CD14-positive monocyte (primary cell): ENCODE data around the gene PTGR3. TPM values are rescaled to one million over a fixed set of nuclear protein-coding genes. Genes with fewer than 3 reads are reported as not detected.

Source experiments
- DNase-seq, 3 donors: peaks; one replicate each; pipeline ENCODE4 v3.0.0-alpha.2; 2011 to 2022
- H2AFZ ChIP-seq: 2 replicates; pipeline ENCODE4 v1.6.0; 2012; ENCODE audit warnings: mild to moderate bottlenecking, low read depth, low read length, inconsistent platforms; ENCODE audit not compliant: insufficient read depth, poor library complexity, severe bottlenecking
- H3K27ac ChIP-seq, 2 donors: 1 replicate in 1 of 2; 2 replicates in 1 of 2; pipeline ENCODE4 v1.5.1; 2012 to 2013; ENCODE audit warnings: low read length in 2 of 2, control low read depth in 1 of 2, inconsistent platforms in 1 of 2, low read depth in 1 of 2, mild to moderate bottlenecking in 1 of 2
- H3K27me3 ChIP-seq, 2 donors: one replicate each; pipeline versions ENCODE4 v1.6.0 to v1.6.1; 2011 to 2013; ENCODE audit warnings: low read length in 2 of 2; ENCODE audit not compliant: control insufficient read depth in 2 of 2, insufficient read depth in 2 of 2
- H3K36me3 ChIP-seq, 2 donors: replicated peaks in 1 of 2; 1 replicate in 1 of 2; 2 replicates in 1 of 2; pipeline versions ENCODE4 v1.5.1 to v1.6.1; 2012 to 2013; ENCODE audit warnings: low read length in 2 of 2, control low read depth in 1 of 2, inconsistent platforms in 1 of 2, mild to moderate bottlenecking in 1 of 2; ENCODE audit not compliant: insufficient read depth in 2 of 2, control insufficient read depth in 1 of 2
- H3K4me1 ChIP-seq, 2 donors: 1 replicate in 1 of 2; 2 replicates in 1 of 2; pipeline versions ENCODE4 v1.5.1 to v1.6.1; 2012 to 2013; ENCODE audit warnings: low read length in 2 of 2, control low read depth in 1 of 2, inconsistent platforms in 1 of 2, mild to moderate bottlenecking in 1 of 2, moderate library complexity in 1 of 2; ENCODE audit not compliant: insufficient read depth in 2 of 2, control insufficient read depth in 1 of 2
- H3K4me2 ChIP-seq: replicated peaks from 2 replicates; pipeline ENCODE3; 2012; ENCODE audit warnings: low read length, moderate library complexity, mild to moderate bottlenecking; ENCODE audit not compliant: poor library complexity, severe bottlenecking; ENCODE audit errors: extremely low read depth
- H3K4me3 ChIP-seq, 3 experiments: fragments of 200-600 bp in 1 of 3; sonication (generic) in 1 of 3; replicated peaks in 1 of 3; 1 replicate in 2 of 3; 2 replicates in 1 of 3; pipeline ENCODE4 v1.5.1; 2011 to 2013; ENCODE audit warnings: low read length in 3 of 3, mild to moderate bottlenecking in 3 of 3, control low read depth in 2 of 3, low read depth in 2 of 3, inconsistent platforms in 1 of 3, moderate library complexity in 1 of 3
- H3K79me2 ChIP-seq: 2 replicates; pipeline ENCODE4 v1.6.0; 2012; ENCODE audit warnings: mild to moderate bottlenecking, control low read depth, inconsistent platforms, low read length, moderate library complexity; ENCODE audit not compliant: insufficient read depth
- H3K9ac ChIP-seq: 2 replicates; pipeline ENCODE4 v1.6.0; 2017; ENCODE audit warnings: low read length, mild to moderate bottlenecking; ENCODE audit not compliant: insufficient read depth, poor library complexity, severe bottlenecking
- H3K9me3 ChIP-seq, 2 donors: replicated peaks in 1 of 2; 1 replicate in 1 of 2; 2 replicates in 1 of 2; pipeline versions ENCODE4 v1.5.1 to v1.6.1; 2012 to 2013; ENCODE audit warnings: low read length in 2 of 2, control low read depth in 1 of 2; ENCODE audit not compliant: control insufficient read depth in 1 of 2, insufficient read depth in 1 of 2
- H4K20me1 ChIP-seq: 2 replicates; pipeline ENCODE4 v1.6.0; 2012; ENCODE audit warnings: mild to moderate bottlenecking, low read length, control low read depth, moderate library complexity; ENCODE audit not compliant: insufficient read depth
- H3K27ac Mint-ChIP-seq, 7 donors: one replicate each; pipeline ENCODE4 v1.8.0; 2020; ENCODE audit warnings: mild to moderate bottlenecking in 7 of 7, mixed read lengths in 7 of 7, moderate library complexity in 6 of 7, inconsistent platforms in 2 of 7
- H3K27me3 Mint-ChIP-seq, 3 donors: one replicate each; pipeline ENCODE4 v1.8.0; 2021 to 2022; ENCODE audit warnings: low read depth in 3 of 3, mild to moderate bottlenecking in 3 of 3, mixed read lengths in 3 of 3, moderate library complexity in 3 of 3, inconsistent platforms in 1 of 3
- H3K36me3 Mint-ChIP-seq, 2 donors: one replicate each; pipeline ENCODE4 v1.8.0; 2020; ENCODE audit warnings: mixed read lengths in 2 of 2, inconsistent platforms in 1 of 2, mild to moderate bottlenecking in 1 of 2
- H3K4me1 Mint-ChIP-seq: one replicate; pipeline ENCODE4 v1.8.0; 2020; ENCODE audit warnings: mild to moderate bottlenecking, mixed read lengths
- H3K4me3 Mint-ChIP-seq, 2 donors: one replicate each; pipeline ENCODE4 v1.8.0; 2020; ENCODE audit warnings: mild to moderate bottlenecking in 2 of 2, mixed read lengths in 2 of 2, moderate library complexity in 1 of 2
- H3K9me3 Mint-ChIP-seq, 7 donors: one replicate each; pipeline ENCODE4 v1.8.0; 2020 to 2022; ENCODE audit warnings: mixed read lengths in 7 of 7, mild to moderate bottlenecking in 6 of 7, moderate library complexity in 6 of 7, inconsistent platforms in 2 of 7
- WGBS: methylation state at CpG from one replicate; pipeline ENCODE4 v1.1.5; 2013; ENCODE audit warnings: missing lambda C conversion rate; ENCODE audit not compliant: insufficient coverage; 5-methylcytosine and 5-hydroxymethylcytosine counted together
- intact Hi-C, 2 donors: fragments of 100-400 bp; cut with micrococcal nuclease; formaldehyde crosslinking; loops; one replicate each; pipeline versions ENCODE4 v1.15.0 to v1.15.1; 2023
- polyA plus RNA-seq, 3 donors: library from polyadenylated mRNA; depleted of rRNA in 1 of 3; unstranded in 2 of 3; stranded (reverse) in 1 of 3; fragments of 300-500 nt in 2 of 3; fragments of >200 nt in 1 of 3; fragmentation: Illumina TruSeq in 2 of 3; gene quantifications; 1 replicate in 2 of 3; 2 replicates in 1 of 3; pipeline ENCODE4 v1.2.3, GENCODE V29; 2012 to 2021
- TF ChIP-seq, protein P1 (sequence below): fragments of 200-600 bp; IDR thresholded peaks from one replicate; pipeline ENCODE4 v1.8.0; 2022; ENCODE audit warnings: antibody characterized with exemption, mild to moderate bottlenecking

PTGR3 gene
- polyA plus RNA-seq, 3 donors = 15.5 to 27.5 (median 23.6) TPM

- H3K27me3 ChIP-seq = no peaks in the 10 kb centered on the region
- intact Hi-C loops = no loop called here
- H3K27me3 Mint-ChIP-seq = peaks cover 0 to 2% (median 2%) of the 10 kb centered on the region in 3 donors
- 93% methylated on average over 6 of the region's 12 CpGs for WGBS
- H3K4me1 ChIP-seq = peaks cover 22 to 28% of the 10 kb centered on the region in 2 donors
- no peak overlapping the region for H3K27ac ChIP-seq
- no peaks in the 10 kb centered on the region for H3K9me3 ChIP-seq
- no peak overlapping the region for H3K4me3 ChIP-seq
- H2AFZ ChIP-seq = no peak overlapping the region
- no peak overlapping the region for H3K4me3 Mint-ChIP-seq
- no peak for DNase-seq
- TF ChIP-seq, protein P1, sequence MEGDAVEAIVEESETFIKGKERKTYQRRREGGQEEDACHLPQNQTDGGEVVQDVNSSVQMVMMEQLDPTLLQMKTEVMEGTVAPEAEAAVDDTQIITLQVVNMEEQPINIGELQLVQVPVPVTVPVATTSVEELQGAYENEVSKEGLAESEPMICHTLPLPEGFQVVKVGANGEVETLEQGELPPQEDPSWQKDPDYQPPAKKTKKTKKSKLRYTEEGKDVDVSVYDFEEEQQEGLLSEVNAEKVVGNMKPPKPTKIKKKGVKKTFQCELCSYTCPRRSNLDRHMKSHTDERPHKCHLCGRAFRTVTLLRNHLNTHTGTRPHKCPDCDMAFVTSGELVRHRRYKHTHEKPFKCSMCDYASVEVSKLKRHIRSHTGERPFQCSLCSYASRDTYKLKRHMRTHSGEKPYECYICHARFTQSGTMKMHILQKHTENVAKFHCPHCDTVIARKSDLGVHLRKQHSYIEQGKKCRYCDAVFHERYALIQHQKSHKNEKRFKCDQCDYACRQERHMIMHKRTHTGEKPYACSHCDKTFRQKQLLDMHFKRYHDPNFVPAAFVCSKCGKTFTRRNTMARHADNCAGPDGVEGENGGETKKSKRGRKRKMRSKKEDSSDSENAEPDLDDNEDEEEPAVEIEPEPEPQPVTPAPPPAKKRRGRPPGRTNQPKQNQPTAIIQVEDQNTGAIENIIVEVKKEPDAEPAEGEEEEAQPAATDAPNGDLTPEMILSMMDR = no peak
- no peaks in the 10 kb centered on the region for H3K36me3 ChIP-seq
- H3K36me3 Mint-ChIP-seq = peaks cover 7 to 15% of the 10 kb centered on the region in 2 donors
- H3K9ac ChIP-seq = no peak overlapping the region
- H3K4me2 ChIP-seq = no peak overlapping the region
- H4K20me1 ChIP-seq = peaks cover 42% of the 10 kb centered on the region
- H3K27ac Mint-ChIP-seq = no peak overlapping the region
- peaks cover 86% of the 10 kb centered on the region for H3K79me2 ChIP-seq
- no peaks in the 10 kb centered on the region for H3K9me3 Mint-ChIP-seq
- H3K4me1 Mint-ChIP-seq = peaks cover 40% of the 10 kb centered on the region
Observed at GRCh38 chr18:75220551-75221355, 11.8 kb upstream of the PTGR3 start.

GRCh38 chr18:75219745-75220375, 10.9 kb upstream of the PTGR3 start:
- DNase-seq = no peak
- Histone ChIP-seq H3K4me1 (peaks cover 24 to 31% of the 10 kb centered on the region in 2 donors), H3K4me3 (no peak overlapping the region), H3K36me3 (no peaks in the 10 kb centered on the region), H3K27ac (no peak overlapping the region), H3K79me2 (peaks cover 86% of the 10 kb centered on the region), H3K4me2 (no peak overlapping the region), H3K9ac (no peak overlapping the region), H3K9me3 (no peaks in the 10 kb centered on the region), H2AFZ (no peak overlapping the region), H3K27me3 (no peaks in the 10 kb centered on the region), H4K20me1 (peaks cover 37% of the 10 kb centered on the region)
- Mint-ChIP-seq H3K36me3 (peaks cover 3 to 11% of the 10 kb centered on the region in 2 donors), H3K4me1 (peaks cover 45% of the 10 kb centered on the region), H3K27ac (no peak overlapping the region), H3K4me3 (no peak overlapping the region), H3K27me3 (peaks cover 0 to 2% (median 2%) of the 10 kb centered on the region in 3 donors), H3K9me3 (no peaks in the 10 kb centered on the region)
- WGBS = 83% methylated on average over 4 of the region's 11 CpGs
- TF ChIP-seq, protein P1 = no peak
- intact Hi-C loops = no loop called here
